Measurements from ENCODE around the gene SZRD1.
A peak's percentile ranks its signal among the peaks of the same experiment; 100 is the strongest.

SZRD1 gene

GRCh38 chr1:16393570-16394521 is 26.8 kb downstream of the SZRD1 start:
- FAIRE-seq, result no peak
- TF ChIP-seq POLR2AphosphoS5 (IDR thresholded peaks at IDR 0.05; ENCODE audit: low read depth, low read length) (no peak), POU2F2 (IDR thresholded peaks at IDR 0.05; ENCODE audit: low read depth, low read length) (no peak), TAF1 (IDR thresholded peaks at IDR 0.05; ENCODE audit: low read depth, low read length) (no peak), PAX5 (IDR thresholded peaks at IDR 0.05; ENCODE audit: insufficient read depth, low read length, severe bottlenecking) (no peak), SPI1 (IDR thresholded peaks at IDR 0.05; ENCODE audit: low read depth, low read length) (no peak)

GRCh38 chr1:16394977-16395376 is 27.9 kb downstream of the SZRD1 start:
- FAIRE-seq (no peak), DNase-seq (ENCODE audit: insufficient read length, low spot score) (no peak)
- TF ChIP-seq PAX5 (IDR thresholded peaks at IDR 0.05; ENCODE audit: insufficient read depth, low read length, severe bottlenecking) (no peak), SPI1 (IDR thresholded peaks at IDR 0.05; ENCODE audit: low read depth, low read length) (no peak), POU2F2 (IDR thresholded peaks at IDR 0.05; ENCODE audit: low read depth, low read length) (no peak), POLR2AphosphoS5 (IDR thresholded peaks at IDR 0.05; ENCODE audit: low read depth, low read length) (no peak), TAF1 (IDR thresholded peaks at IDR 0.05; ENCODE audit: low read depth, low read length) (no peak), POLR2A (IDR thresholded peaks at IDR 0.05; ENCODE audit: low read depth, low read length) (no peak)

More at GRCh38 chr1:16393570-16394521, 26.8 kb downstream of the SZRD1 start:
- no peak for DNase-seq (ENCODE audit: insufficient read length, low spot score)

DNA sequence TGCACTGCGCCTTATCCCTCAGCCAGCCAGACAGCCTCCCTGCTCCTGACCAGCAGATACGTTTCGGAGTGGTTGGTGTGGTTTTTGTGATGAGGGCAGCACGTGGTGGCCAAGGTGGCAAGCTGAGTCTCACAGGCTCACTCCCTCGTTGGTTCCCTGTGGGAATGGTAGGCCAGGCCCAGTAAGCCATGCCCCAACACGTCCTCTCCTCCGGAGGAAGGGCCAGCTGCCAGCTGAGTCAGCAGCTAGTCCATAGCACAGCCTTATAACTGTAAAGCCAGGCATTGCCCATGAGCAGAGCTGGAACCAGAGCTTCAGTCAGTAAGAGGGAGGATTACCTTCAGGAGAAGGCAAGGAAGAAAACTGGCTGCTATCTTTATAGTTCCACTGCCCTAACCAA is 29.5 kb downstream of the SZRD1 start:
- DNase-seq (ENCODE audit: insufficient read length, low spot score), result no peak
- no peak for TF ChIP-seq TAF1 (IDR thresholded peaks at IDR 0.05; ENCODE audit: low read depth, low read length)
- 0 out of 2 replicates have a peak, but pooled peaks have one; percentile 21 for TF ChIP-seq POLR2A (IDR thresholded peaks at IDR 0.05; ENCODE audit: low read depth, low read length)
- no peak for FAIRE-seq

- no peak for FAIRE-seq
- no peak for DNase-seq (ENCODE audit: insufficient read length, low spot score)
- TF ChIP-seq SPI1 (IDR thresholded peaks at IDR 0.05; ENCODE audit: low read depth, low read length), result no peak
- no peak for TF ChIP-seq POLR2A (IDR thresholded peaks at IDR 0.05; ENCODE audit: low read depth, low read length)
- no peak for TF ChIP-seq TAF1 (IDR thresholded peaks at IDR 0.05; ENCODE audit: low read depth, low read length)
- TF ChIP-seq PAX5 (IDR thresholded peaks at IDR 0.05; ENCODE audit: insufficient read depth, low read length, severe bottlenecking), result no peak
- TF ChIP-seq POU2F2 (IDR thresholded peaks at IDR 0.05; ENCODE audit: low read depth, low read length), result no peak
- no peak for TF ChIP-seq POLR2AphosphoS5 (IDR thresholded peaks at IDR 0.05; ENCODE audit: low read depth, low read length)
Observed at GRCh38 chr1:16397120-16397519, 30.1 kb downstream of the SZRD1 start.

GRCh38 chr1:16398371-16398953 is 31.4 kb downstream of the SZRD1 start:
- FAIRE-seq (no peak), DNase-seq (ENCODE audit: insufficient read length, low spot score) (no peak)
- TF ChIP-seq PAX5 (IDR thresholded peaks at IDR 0.05; ENCODE audit: insufficient read depth, low read length, severe bottlenecking) (no peak), TAF1 (IDR thresholded peaks at IDR 0.05; ENCODE audit: low read depth, low read length) (no peak), POU2F2 (IDR thresholded peaks at IDR 0.05; ENCODE audit: low read depth, low read length) (no peak), SPI1 (IDR thresholded peaks at IDR 0.05; ENCODE audit: low read depth, low read length) (no peak), POLR2A (IDR thresholded peaks at IDR 0.05; ENCODE audit: low read depth, low read length) (no peak), POLR2AphosphoS5 (IDR thresholded peaks at IDR 0.05; ENCODE audit: low read depth, low read length) (no peak)

GRCh38 chr1:16402742-16403141 is 35.7 kb downstream of the SZRD1 start:
- no peak for DNase-seq (ENCODE audit: insufficient read length, low spot score)
- no peak for FAIRE-seq

DNA sequence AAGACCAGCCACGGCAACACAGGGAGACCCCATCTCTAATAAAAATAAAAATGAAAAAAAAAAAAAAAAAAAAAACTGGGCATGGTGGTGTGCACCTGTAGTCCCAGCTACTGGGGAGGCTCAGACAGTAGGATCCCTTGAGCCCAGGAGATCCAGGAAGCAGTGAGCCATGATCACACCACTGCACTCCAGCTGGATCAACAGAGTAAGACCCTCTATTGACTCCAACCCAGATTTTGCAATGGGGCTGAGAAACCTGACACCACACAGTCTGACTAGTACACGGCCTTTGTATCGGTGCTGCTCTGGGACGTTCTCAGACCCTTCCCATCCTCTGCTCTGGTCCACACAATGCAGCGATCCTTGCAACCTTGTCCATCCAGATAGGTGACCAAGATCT is 38.4 kb downstream of the SZRD1 start:
- DNase-seq (ENCODE audit: insufficient read length, low spot score) (no peak), FAIRE-seq (no peak)
- no peak for TF ChIP-seq POLR2AphosphoS5 (IDR thresholded peaks at IDR 0.05; ENCODE audit: low read depth, low read length)
- no peak for TF ChIP-seq TAF1 (IDR thresholded peaks at IDR 0.05; ENCODE audit: low read depth, low read length)
- TF ChIP-seq PAX5 (IDR thresholded peaks at IDR 0.05; ENCODE audit: insufficient read depth, low read length, severe bottlenecking), result no peak
- TF ChIP-seq POLR2A (IDR thresholded peaks at IDR 0.05; ENCODE audit: low read depth, low read length), result no peak
- TF ChIP-seq POU2F2 (IDR thresholded peaks at IDR 0.05; ENCODE audit: low read depth, low read length), result no peak
- TF ChIP-seq SPI1 (IDR thresholded peaks at IDR 0.05; ENCODE audit: low read depth, low read length), result no peak

More at GRCh38 chr1:16402742-16403141, 35.7 kb downstream of the SZRD1 start:
- TF ChIP-seq PAX5 (IDR thresholded peaks at IDR 0.05; ENCODE audit: insufficient read depth, low read length, severe bottlenecking), result no peak

DNA sequence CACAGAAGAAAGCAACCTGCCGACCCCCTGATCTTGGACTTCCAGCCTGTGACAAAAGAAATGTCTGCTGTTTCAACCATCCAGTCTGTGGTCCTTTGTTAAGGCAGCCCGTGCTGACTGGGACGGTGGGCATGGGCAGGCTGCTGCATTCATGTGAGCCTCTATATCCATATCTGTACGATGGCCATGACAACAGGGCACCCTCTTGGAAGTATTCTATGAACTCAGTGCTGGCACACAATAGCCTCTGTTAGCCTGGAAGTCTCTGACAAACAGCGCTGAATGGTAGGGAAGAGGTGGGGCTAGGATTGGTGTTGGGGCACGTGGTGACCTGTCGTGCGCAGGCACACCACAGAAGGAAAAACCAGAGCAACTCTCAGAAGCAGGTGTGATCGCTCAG is 39.8 kb downstream of the SZRD1 start:
- DNase-seq (ENCODE audit: insufficient read length, low spot score), result no peak
- TF ChIP-seq PAX5 (IDR thresholded peaks at IDR 0.05; ENCODE audit: insufficient read depth, low read length, severe bottlenecking) (no peak), SPI1 (IDR thresholded peaks at IDR 0.05; ENCODE audit: low read depth, low read length) (no peak), POLR2A (IDR thresholded peaks at IDR 0.05; ENCODE audit: low read depth, low read length) (no peak), TAF1 (IDR thresholded peaks at IDR 0.05; ENCODE audit: low read depth, low read length) (no peak), POLR2AphosphoS5 (IDR thresholded peaks at IDR 0.05; ENCODE audit: low read depth, low read length) (no peak), POU2F2 (IDR thresholded peaks at IDR 0.05; ENCODE audit: low read depth, low read length) (no peak)
- FAIRE-seq, result no peak

- TF ChIP-seq PAX5 (IDR thresholded peaks at IDR 0.05; ENCODE audit: insufficient read depth, low read length, severe bottlenecking) (no peak), POLR2A (IDR thresholded peaks at IDR 0.05; ENCODE audit: low read depth, low read length) (no peak), SPI1 (IDR thresholded peaks at IDR 0.05; ENCODE audit: low read depth, low read length) (no peak), POLR2AphosphoS5 (IDR thresholded peaks at IDR 0.05; ENCODE audit: low read depth, low read length) (no peak), TAF1 (IDR thresholded peaks at IDR 0.05; ENCODE audit: low read depth, low read length) (no peak), POU2F2 (IDR thresholded peaks at IDR 0.05; ENCODE audit: low read depth, low read length) (no peak)
- FAIRE-seq (no peak), DNase-seq (ENCODE audit: insufficient read length, low spot score) (no peak)
Observed at GRCh38 chr1:16409536-16410152, 42.6 kb downstream of the SZRD1 start.

Measured in GM12891 (cell line).